NB4 (cell line): ENCODE measurements around the gene CAPZA2.

ENCODE experiments used
- MYC ChIP-seq: IDR thresholded peaks from 2 replicates; pipeline ENCODE4 v1.6.1; 2011; ENCODE audit warnings: low read depth, low read length
- POLR2A ChIP-seq: IDR thresholded peaks from 2 replicates; pipeline ENCODE4 v1.6.1; 2011; ENCODE audit warnings: mild to moderate bottlenecking; ENCODE audit not compliant: insufficient read length; ENCODE audit errors: extremely low read depth
- TF ChIP-seq, protein P1 (sequence below): IDR thresholded peaks from one replicate; pipeline ENCODE4 v1.5.1; 2012; ENCODE audit warnings: low read depth, low read length

DNA sequence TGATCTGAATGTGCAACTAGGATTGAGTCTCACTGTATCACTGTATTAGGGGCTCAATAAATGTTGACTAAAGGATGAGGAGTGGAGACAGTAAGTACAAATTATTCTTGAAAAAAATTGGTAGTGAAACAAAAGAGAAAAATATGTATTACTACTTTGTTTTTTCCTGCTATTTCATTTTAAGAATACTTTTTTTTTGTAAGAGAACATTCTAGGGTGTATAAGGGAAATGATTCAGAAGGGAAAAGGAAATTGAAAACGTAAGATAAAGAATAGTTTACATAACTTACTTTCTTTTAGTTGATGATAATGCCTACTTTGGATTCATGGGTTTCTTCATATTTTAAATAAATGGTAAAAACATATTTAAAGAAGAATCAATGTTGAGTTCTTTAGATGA is 9.6 kb downstream of the CAPZA2 start:
- TF ChIP-seq POLR2A (no peak), MYC (no peak)
- TF ChIP-seq, protein P1, sequence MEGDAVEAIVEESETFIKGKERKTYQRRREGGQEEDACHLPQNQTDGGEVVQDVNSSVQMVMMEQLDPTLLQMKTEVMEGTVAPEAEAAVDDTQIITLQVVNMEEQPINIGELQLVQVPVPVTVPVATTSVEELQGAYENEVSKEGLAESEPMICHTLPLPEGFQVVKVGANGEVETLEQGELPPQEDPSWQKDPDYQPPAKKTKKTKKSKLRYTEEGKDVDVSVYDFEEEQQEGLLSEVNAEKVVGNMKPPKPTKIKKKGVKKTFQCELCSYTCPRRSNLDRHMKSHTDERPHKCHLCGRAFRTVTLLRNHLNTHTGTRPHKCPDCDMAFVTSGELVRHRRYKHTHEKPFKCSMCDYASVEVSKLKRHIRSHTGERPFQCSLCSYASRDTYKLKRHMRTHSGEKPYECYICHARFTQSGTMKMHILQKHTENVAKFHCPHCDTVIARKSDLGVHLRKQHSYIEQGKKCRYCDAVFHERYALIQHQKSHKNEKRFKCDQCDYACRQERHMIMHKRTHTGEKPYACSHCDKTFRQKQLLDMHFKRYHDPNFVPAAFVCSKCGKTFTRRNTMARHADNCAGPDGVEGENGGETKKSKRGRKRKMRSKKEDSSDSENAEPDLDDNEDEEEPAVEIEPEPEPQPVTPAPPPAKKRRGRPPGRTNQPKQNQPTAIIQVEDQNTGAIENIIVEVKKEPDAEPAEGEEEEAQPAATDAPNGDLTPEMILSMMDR: no peak
